Adrenal gland (tissue), 5 donors: Measurements from ENCODE around the gene CR1.
"Not testable (repeated sequence)": the region's sequence is repeated elsewhere in the genome, so short reads cannot be mapped to it uniquely, and the experiment has no call there.

Experiments
- CTCF ChIP-seq, 6 experiments: fragments of 450-650 bp in 4 of 6; fragments of 200-600 bp in 2 of 6; sonication (generic) in 1 of 6; IDR thresholded peaks; 1 replicate in 5 of 6; 2 replicates in 1 of 6; pipeline versions ENCODE4 v1.5.1 to v1.8.0; 2016 to 2021; ENCODE audit warnings: antibody characterized with exemption in 6 of 6, mild to moderate bottlenecking in 2 of 6, moderate library complexity in 1 of 6
- POLR2A ChIP-seq, 2 donors: fragments of 450-650 bp; IDR thresholded peaks; one replicate each; pipeline ENCODE4 v1.6.1; 2017; ENCODE audit warnings: antibody characterized with exemption in 2 of 2, mild to moderate bottlenecking in 2 of 2, moderate library complexity in 1 of 2
- donor health status: DM: no; HTN: no; CAD: no.

GRCh38 chr1:207589506-207589905 is 93.5 kb downstream of the CR1 start:
- not testable (repeated sequence) for TF ChIP-seq CTCF, POLR2A (IDR thresholded peaks at IDR 0.05)
